GM12878 (cell line): ENCODE measurements around the gene GRK6. TPM values are rescaled to one million over a fixed set of nuclear protein-coding genes. Genes with fewer than 3 reads are reported as not detected.

Experiments
- ATAC-seq: fragments of 200-7000 bp; cut with Tn5 transposase; 3 replicates; pipeline ENCODE4 v1.9.1; 2020; ENCODE audit warnings: mild to moderate bottlenecking, moderate library complexity
- BruUV-seq: library from RNA; stranded (reverse); fragments of 400-500 nt; replicated peaks from 2 replicates; lab custom pipeline; 2021; lab: Mats Ljungman, UMichigan
- CTCF ChIA-PET: fragments of 300-600 bp; sonication (Branson Sonifier 250); formaldehyde crosslinking; extraction: SDS; loops from one replicate; lab custom pipeline; 2021; ENCODE audit warnings: inconsistent platforms; lab: Yijun Ruan, JAX
- POLR2A ChIA-PET: fragments of 350-600 bp; formaldehyde crosslinking; extraction: SDS; loops from one replicate; lab custom pipeline; 2021; ENCODE audit warnings: inconsistent platforms; lab: Charles Lee
- RAD21 ChIA-PET: fragments of 300-600 bp; sonication (Branson Sonifier 250); formaldehyde crosslinking; loops from one replicate; lab custom pipeline; 2023; ENCODE audit warnings: antibody characterized with exemption; ENCODE audit not compliant: unreplicated experiment; lab: Charles Lee
- SMC1A ChIA-PET: fragments of 300-600 bp; sonication (Branson Sonifier 250); formaldehyde crosslinking; loops from one replicate; lab custom pipeline; 2023; ENCODE audit not compliant: unreplicated experiment, uncharacterized antibody; lab: Charles Lee
- DNase-seq: peaks from one replicate; pipeline ENCODE4 v3.0.0-alpha.2; 2011; ENCODE audit warnings: low read depth, low spot score
- FAIRE-seq: peaks from 3 replicates; lab custom pipeline; 2011; peaks lifted over from hg19 to GRCh38; lab: Jason Lieb, UNC
- H2AFZ ChIP-seq: 2 replicates; pipeline ENCODE4 v1.6.0; 2011; ENCODE audit warnings: low read depth, low read length, control low read depth; ENCODE audit not compliant: control insufficient read depth
- H3K27ac ChIP-seq: 2 replicates; pipeline ENCODE4 v1.5.1; 2011; ENCODE audit warnings: control low read depth; ENCODE audit not compliant: control insufficient read depth, insufficient read depth
- H3K27me3 ChIP-seq, 2 experiments: replicated peaks in 1 of 2; 2 replicates each; pipeline versions ENCODE4 v1.6.0 to v1.6.1; 2011; ENCODE audit warnings: low read length in 1 of 2; ENCODE audit not compliant: control insufficient read depth in 2 of 2, insufficient read depth in 2 of 2
- H3K36me3 ChIP-seq, 2 experiments: 2 replicates each; pipeline ENCODE4 v1.5.1; 2011; ENCODE audit warnings: low read length in 1 of 2; ENCODE audit not compliant: control insufficient read depth in 2 of 2, insufficient read depth in 2 of 2
- H3K4me1 ChIP-seq: 2 replicates; pipeline ENCODE4 v1.6.1; 2011; ENCODE audit warnings: mild to moderate bottlenecking, low read length, moderate library complexity, mixed read lengths; ENCODE audit not compliant: control insufficient read depth, insufficient read depth
- H3K4me2 ChIP-seq: 2 replicates; pipeline ENCODE4 v1.6.0; 2011; ENCODE audit warnings: control low read depth; ENCODE audit not compliant: control insufficient read depth, insufficient read depth
- H3K4me3 ChIP-seq: fragments of 200-600 bp; sonication (generic); 2 replicates; pipeline ENCODE4 v1.5.1; 2016
- H3K79me2 ChIP-seq: 2 replicates; pipeline ENCODE4 v1.6.0; 2011; ENCODE audit warnings: low read length; ENCODE audit not compliant: control insufficient read depth, insufficient read depth
- H3K9ac ChIP-seq: 2 replicates; pipeline ENCODE4 v1.8.0; 2011; ENCODE audit warnings: low read length, control low read depth, mixed read lengths; ENCODE audit not compliant: control insufficient read depth, insufficient read depth
- H3K9me3 ChIP-seq: replicated peaks from 3 replicates; pipeline ENCODE4 v1.5.1; 2011; ENCODE audit warnings: mild to moderate bottlenecking, low read length; ENCODE audit not compliant: control insufficient read depth, insufficient read depth
- H4K20me1 ChIP-seq: 2 replicates; pipeline ENCODE4 v1.6.0; 2011; ENCODE audit not compliant: control insufficient read depth, insufficient read depth
- CHD2 ChIP-seq: IDR thresholded peaks from 2 replicates; pipeline ENCODE4 v1.6.1; 2011; ENCODE audit warnings: low read depth, low read length, improper control_type of control experiment, borderline replicate concordance
- CREM ChIP-seq: IDR thresholded peaks from 2 replicates; pipeline ENCODE4 v1.6.1; 2014; ENCODE audit warnings: antibody characterized with exemption, low read depth
- EZH2 ChIP-seq: IDR thresholded peaks from 2 replicates; pipeline ENCODE4 v1.6.1; 2012; ENCODE audit warnings: low read depth, mild to moderate bottlenecking, control low read depth, inconsistent platforms, low read length, borderline replicate concordance; ENCODE audit not compliant: control insufficient read depth
- HDGF ChIP-seq: fragments of 450-650 bp; IDR thresholded peaks from 2 replicates; pipeline ENCODE4 v1.6.1; 2016; ENCODE audit warnings: antibody characterized with exemption
- LARP7 ChIP-seq: fragments of 450-650 bp; IDR thresholded peaks from 2 replicates; pipeline ENCODE4 v1.6.1; 2017; ENCODE audit warnings: mild to moderate bottlenecking
- MTA2 ChIP-seq: fragments of 450-650 bp; IDR thresholded peaks from 2 replicates; pipeline ENCODE4 v1.6.1; 2016; ENCODE audit warnings: low read depth, mild to moderate bottlenecking, moderate library complexity
- MXI1 ChIP-seq: fragments of 150-350 bp; IDR thresholded peaks from 2 replicates; pipeline ENCODE4 v1.6.1; 2011; ENCODE audit warnings: low read depth, mild to moderate bottlenecking, inconsistent platforms, low read length, improper control_type of control experiment
- NBN ChIP-seq: fragments of 450-650 bp; IDR thresholded peaks from 2 replicates; pipeline ENCODE4 v1.6.1; 2016
- POLR2A ChIP-seq: IDR thresholded peaks from 2 replicates; pipeline ENCODE4 v1.6.1; 2011; ENCODE audit warnings: low read depth, mild to moderate bottlenecking, low read length
- POU2F2 ChIP-seq: IDR thresholded peaks from 3 replicates; pipeline ENCODE4 v1.6.1; 2011; ENCODE audit warnings: low read depth, mild to moderate bottlenecking, low read length, borderline replicate concordance
- RUNX3 ChIP-seq: IDR thresholded peaks from 2 replicates; pipeline ENCODE4 v1.6.1; 2012; ENCODE audit warnings: low read length, inconsistent platforms
- SPI1 ChIP-seq: IDR thresholded peaks from 2 replicates; pipeline ENCODE4 v1.6.1; 2011; ENCODE audit warnings: low read depth, mild to moderate bottlenecking, low read length, moderate library complexity, borderline replicate concordance; ENCODE audit not compliant: insufficient read depth
- SUZ12 ChIP-seq: fragments of 200-600 bp; sonication (generic); IDR thresholded peaks from one replicate; pipeline ENCODE4 v1.6.1; 2018; ENCODE audit warnings: antibody characterized with exemption, mild to moderate bottlenecking; ENCODE audit not compliant: unreplicated experiment
- TCF3 ChIP-seq: IDR thresholded peaks from 2 replicates; pipeline ENCODE4 v1.6.1; 2012; ENCODE audit warnings: low read depth, mild to moderate bottlenecking, low read length, borderline replicate concordance; ENCODE audit not compliant: insufficient read depth
- WGBS: methylation state at CpG from one replicate; pipeline ENCODE4 v1.1.6; 2016; ENCODE audit warnings: low lambda C conversion rate; ENCODE audit not compliant: insufficient replicate concordance, insufficient coverage; ENCODE audit errors: missing lambda C conversion rate; 5-methylcytosine and 5-hydroxymethylcytosine counted together
- in situ Hi-C: fragments of 300-500 bp; cut with MboI; formaldehyde crosslinking; loops from 9 replicates; pipeline ENCODE4 v1.14.3; 2018; ENCODE audit warnings: mixed read lengths
- intact Hi-C: fragments of 100-400 bp; cut with micrococcal nuclease; formaldehyde crosslinking; loops from one replicate; pipeline ENCODE4 v1.14.2; 2022; ENCODE audit not compliant: unreplicated experiment
- polyA plus RNA-seq, 11 experiments: library from polyadenylated mRNA; depleted of rRNA in 4 of 11; unstranded in 6 of 11; stranded (reverse) in 5 of 11; fragments of >200 nt; fragmentation: Nextera tagmentation in 4 of 11; fragmentation: Illumina TruSeq in 1 of 11; extraction: Ambion mirVana in 4 of 11; extraction: Trizol in 1 of 11; gene quantifications; 1 replicate in 1 of 11; 2 replicates in 10 of 11; pipeline versions ENCODE4 v1.2.1 to v1.2.3, GENCODE V29; 2011 to 2016; ENCODE audit warnings: inconsistent platforms in 2 of 11, missing spikeins in 2 of 11, low read depth in 1 of 11
- total RNA-seq, 4 experiments: library from RNA; depleted of rRNA in 3 of 4; stranded (reverse); fragments of >200 nt in 3 of 4; fragmentation: Illumina TruSeq in 1 of 4; extraction: Trizol in 1 of 4; gene quantifications; 2 replicates each; pipeline versions ENCODE4 v1.2.1 to v1.2.3, GENCODE V29; 2013 to 2021
- TF ChIP-seq, protein P1 (sequence below): IDR thresholded peaks from 2 replicates; pipeline ENCODE4 v1.6.1; 2012; ENCODE audit warnings: low read length, inconsistent platforms
- TF ChIP-seq, protein P2 (sequence below): fragments of 450-650 bp; formaldehyde crosslinking; IDR thresholded peaks from 2 replicates; pipeline ENCODE4 v1.4.0; 2020; ENCODE audit warnings: mild to moderate bottlenecking, moderate library complexity

GRK6 gene
- total and polyA plus RNA-seq, 10 of the 15 experiments (the other 5 are each of a cell fraction or from before 2014, with no cell fraction given) = 0.79 to 124 (median 41.6) TPM

DNA sequence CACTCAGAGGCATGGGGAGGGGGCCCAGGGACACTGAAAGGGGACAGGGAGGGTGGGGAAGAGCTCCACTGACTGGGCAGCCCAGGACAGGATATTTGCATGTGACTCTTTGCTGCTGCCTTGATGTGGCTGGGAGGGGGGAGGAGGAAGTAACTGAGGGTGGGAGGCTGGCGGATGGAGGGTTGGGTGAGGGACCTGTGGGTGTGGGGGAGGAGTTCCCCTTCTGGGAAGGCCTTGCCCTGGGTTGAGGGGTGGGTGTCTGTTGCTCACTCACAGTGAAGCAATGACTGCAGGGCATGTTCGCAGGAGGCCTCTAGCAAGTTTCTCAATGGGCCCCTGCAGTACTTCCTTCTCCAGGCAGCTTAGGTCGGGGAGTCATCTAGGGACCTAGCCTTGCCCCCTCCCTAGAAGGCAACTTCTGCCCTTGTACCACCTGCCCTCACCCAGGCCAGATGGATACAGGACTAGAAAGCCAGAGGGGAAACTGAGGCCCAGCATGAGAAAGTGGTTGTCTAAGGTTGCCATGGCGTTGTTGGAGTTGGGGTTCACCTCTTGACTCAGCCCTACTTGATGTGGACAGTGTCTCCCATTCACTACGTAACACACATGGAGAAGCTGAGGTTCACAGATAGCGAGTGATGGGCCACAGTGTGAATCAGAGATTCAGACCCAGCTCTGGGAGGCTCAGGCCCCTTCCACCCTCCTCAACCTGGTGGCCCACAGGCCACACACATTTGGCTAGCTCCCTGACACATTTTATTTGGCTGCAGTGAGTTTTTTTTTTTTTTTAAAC lies 3.0 kb downstream of the GRK6 start:
- RAD21 ChIA-PET = interaction anchor here (0.6 to 11.0 kb wide), 12 partner anchors 15 to 112 kb away, joined by 3 to 288 read pairs (median 5); partner anchors contain the start of genes DOK3, F12 and PRR7
- Histone ChIP-seq H3K9me3 (no peaks in the 10 kb centered on the region), H3K9ac (peak overlapping the region; percentile 93), H3K4me3 (peak overlapping the region; percentile 83), H3K27me3 (no peaks in the 10 kb centered on the region), H3K4me2 (peak overlapping the region; percentile 65), H3K36me3 (peaks cover 16 to 23% of the 10 kb centered on the region in 2 experiments; a peak in 3 of 4 replicates), H3K27ac (peak overlapping the region; percentile 94), H2AFZ (no peak overlapping the region), H3K79me2 (peaks cover 58% of the 10 kb centered on the region), H4K20me1 (no peaks in the 10 kb centered on the region), H3K4me1 (peaks cover 56% of the 10 kb centered on the region)
- ATAC-seq (peak; percentile 23), FAIRE-seq (peak; percentile 80), DNase-seq (peak; percentile 72)
- CTCF ChIA-PET = interaction anchor here (0.6 to 13.2 kb wide), 14 partner anchors 15 to 392 kb away, joined by 3 to 188 read pairs (median 4); partner anchors contain the start of genes PFN3 and PRR7
- WGBS = 11% methylated on average over 6 of the region's 6 CpGs
- in situ Hi-C loops = no loop called here
- no TSS peak for BruUV-seq
- POLR2A ChIA-PET = interaction anchor here (0.6 to 13.4 kb wide), 19 partner anchors 9 to 167 kb away, joined by 3 to 358 read pairs (median 4); partner anchors contain the start of genes DDX41, F12, PDLIM7 and PFN3
- intact Hi-C loops = loop anchor here (2.0 kb wide), 1 partner anchor 19 kb away; no protein-coding TSS in a partner anchor
- SMC1A ChIA-PET = interaction anchor here (0.6 to 7.5 kb wide), 16 partner anchors 11 to 312 kb away, joined by 3 to 73 read pairs (median 4); partner anchors contain the start of genes PFN3 and PRR7
- TF ChIP-seq MTA2 (peak; percentile 64; the same call in 1 of the 2 replicates), TCF3 (0 out of 2 replicates have a peak, but pooled peaks have one; percentile 42), LARP7 (no peak), MXI1 (peak; percentile 72; the same call in 1 of the 2 replicates), SUZ12 (no peak), EZH2 (no peak), POU2F2 (peak; percentile 95; the same call in 2 of the 3 replicates), RUNX3 (no peak), SPI1 (peak; percentile 33; the same call in 1 of the 2 replicates), NBN (peak; percentile 80; the same call in 1 of the 2 replicates), CHD2 (peak; percentile 74), HDGF (peak; percentile 99; the same call in 1 of the 2 replicates), CREM (peak; percentile 49; the same call in 1 of the 2 replicates), POLR2A (no peak)
- TF ChIP-seq, protein P1, sequence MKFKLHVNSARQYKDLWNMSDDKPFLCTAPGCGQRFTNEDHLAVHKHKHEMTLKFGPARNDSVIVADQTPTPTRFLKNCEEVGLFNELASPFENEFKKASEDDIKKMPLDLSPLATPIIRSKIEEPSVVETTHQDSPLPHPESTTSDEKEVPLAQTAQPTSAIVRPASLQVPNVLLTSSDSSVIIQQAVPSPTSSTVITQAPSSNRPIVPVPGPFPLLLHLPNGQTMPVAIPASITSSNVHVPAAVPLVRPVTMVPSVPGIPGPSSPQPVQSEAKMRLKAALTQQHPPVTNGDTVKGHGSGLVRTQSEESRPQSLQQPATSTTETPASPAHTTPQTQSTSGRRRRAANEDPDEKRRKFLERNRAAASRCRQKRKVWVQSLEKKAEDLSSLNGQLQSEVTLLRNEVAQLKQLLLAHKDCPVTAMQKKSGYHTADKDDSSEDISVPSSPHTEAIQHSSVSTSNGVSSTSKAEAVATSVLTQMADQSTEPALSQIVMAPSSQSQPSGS = no peak
- TF ChIP-seq, protein P2, sequence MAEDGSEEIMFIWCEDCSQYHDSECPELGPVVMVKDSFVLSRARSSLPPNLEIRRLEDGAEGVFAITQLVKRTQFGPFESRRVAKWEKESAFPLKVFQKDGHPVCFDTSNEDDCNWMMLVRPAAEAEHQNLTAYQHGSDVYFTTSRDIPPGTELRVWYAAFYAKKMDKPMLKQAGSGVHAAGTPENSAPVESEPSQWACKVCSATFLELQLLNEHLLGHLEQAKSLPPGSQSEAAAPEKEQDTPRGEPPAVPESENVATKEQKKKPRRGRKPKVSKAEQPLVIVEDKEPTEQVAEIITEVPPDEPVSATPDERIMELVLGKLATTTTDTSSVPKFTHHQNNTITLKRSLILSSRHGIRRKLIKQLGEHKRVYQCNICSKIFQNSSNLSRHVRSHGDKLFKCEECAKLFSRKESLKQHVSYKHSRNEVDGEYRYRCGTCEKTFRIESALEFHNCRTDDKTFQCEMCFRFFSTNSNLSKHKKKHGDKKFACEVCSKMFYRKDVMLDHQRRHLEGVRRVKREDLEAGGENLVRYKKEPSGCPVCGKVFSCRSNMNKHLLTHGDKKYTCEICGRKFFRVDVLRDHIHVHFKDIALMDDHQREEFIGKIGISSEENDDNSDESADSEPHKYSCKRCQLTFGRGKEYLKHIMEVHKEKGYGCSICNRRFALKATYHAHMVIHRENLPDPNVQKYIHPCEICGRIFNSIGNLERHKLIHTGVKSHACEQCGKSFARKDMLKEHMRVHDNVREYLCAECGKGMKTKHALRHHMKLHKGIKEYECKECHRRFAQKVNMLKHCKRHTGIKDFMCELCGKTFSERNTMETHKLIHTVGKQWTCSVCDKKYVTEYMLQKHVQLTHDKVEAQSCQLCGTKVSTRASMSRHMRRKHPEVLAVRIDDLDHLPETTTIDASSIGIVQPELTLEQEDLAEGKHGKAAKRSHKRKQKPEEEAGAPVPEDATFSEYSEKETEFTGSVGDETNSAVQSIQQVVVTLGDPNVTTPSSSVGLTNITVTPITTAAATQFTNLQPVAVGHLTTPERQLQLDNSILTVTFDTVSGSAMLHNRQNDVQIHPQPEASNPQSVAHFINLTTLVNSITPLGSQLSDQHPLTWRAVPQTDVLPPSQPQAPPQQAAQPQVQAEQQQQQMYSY (CRISPR knock-in tag) = no peak
